Fibroblast of the conjunctiva (primary cell): ENCODE measurements around the gene DCLRE1A.
"Not testable (repeated sequence)": the region's sequence is repeated elsewhere in the genome, so short reads cannot be mapped to it uniquely, and the experiment has no call there.

ENCODE experiments used
- DNase-seq: peaks from one replicate; pipeline ENCODE4 v3.0.0-alpha.2; 2010; ENCODE audit warnings: low read depth

Gene DCLRE1A

GRCh38 chr10:113857210-113857609, 3.3 kb upstream of the DCLRE1A start:
- no peak for DNase-seq

DNA sequence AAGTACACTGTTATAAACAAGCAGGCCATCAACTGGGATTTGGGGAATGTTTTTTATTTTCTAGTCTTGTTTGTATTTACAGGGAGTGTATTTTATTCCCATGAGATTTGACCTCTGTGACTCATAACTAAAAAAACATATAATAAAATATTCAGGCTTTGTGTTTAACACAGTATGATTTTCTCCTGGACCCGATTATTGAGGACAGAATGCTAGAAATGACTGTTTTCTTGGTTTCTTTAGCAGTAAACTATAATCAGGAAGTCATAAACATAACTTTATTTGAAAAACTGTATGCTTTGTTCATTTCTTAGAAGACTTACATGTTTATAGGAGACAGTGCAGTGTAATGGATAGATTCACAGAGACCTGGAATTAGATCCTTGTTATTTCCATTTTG, 2.7 kb upstream of the DCLRE1A start:
- no peak for DNase-seq

GRCh38 chr10:113854761-113855588, 1.1 kb upstream of the DCLRE1A start:
- no peak for DNase-seq

GRCh38 chr10:113853578-113854012, 287 bp downstream of the DCLRE1A start:
- no peak for DNase-seq

- no peak for DNase-seq
These were observed 3.9 kb downstream of the DCLRE1A start for GRCh38 chr10:113849946-113850345.

GRCh38 chr10:113849140-113849803, 4.6 kb downstream of the DCLRE1A start:
- no peak for DNase-seq

GRCh38 chr10:113846036-113846435, 7.8 kb downstream of the DCLRE1A start:
- no peak for DNase-seq

GRCh38 chr10:113843972-113844485, 9.9 kb downstream of the DCLRE1A start:
- no peak for DNase-seq

DNA sequence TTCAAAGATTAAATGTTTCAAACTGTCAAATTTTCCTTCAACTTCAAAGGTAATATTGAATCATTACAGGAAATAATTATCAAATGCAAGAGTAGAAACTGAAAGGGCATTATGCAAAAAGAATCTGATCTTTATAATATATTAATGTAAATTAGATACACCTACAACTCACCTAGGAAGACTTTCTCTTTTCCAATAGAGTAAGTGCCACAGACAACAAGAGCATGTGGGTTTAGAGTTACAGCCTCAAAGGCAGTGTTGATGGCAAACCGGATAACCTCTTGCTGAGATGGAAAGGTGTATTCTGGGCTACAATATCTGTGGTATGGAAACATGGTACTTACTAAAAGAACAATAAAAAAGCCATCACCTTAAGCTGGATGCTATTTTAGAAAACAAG, 11.7 kb downstream of the DCLRE1A start:
- no peak for DNase-seq

GRCh38 chr10:113828567-113828966, 25.3 kb downstream of the DCLRE1A start:
- DNase-seq, result not testable (repeated sequence)

- DNase-seq, result no peak
These were observed 28.1 kb downstream of the DCLRE1A start for GRCh38 chr10:113825791-113826190.

GRCh38 chr10:113823389-113823788, 30.5 kb downstream of the DCLRE1A start:
- DNase-seq, result no peak

DNA sequence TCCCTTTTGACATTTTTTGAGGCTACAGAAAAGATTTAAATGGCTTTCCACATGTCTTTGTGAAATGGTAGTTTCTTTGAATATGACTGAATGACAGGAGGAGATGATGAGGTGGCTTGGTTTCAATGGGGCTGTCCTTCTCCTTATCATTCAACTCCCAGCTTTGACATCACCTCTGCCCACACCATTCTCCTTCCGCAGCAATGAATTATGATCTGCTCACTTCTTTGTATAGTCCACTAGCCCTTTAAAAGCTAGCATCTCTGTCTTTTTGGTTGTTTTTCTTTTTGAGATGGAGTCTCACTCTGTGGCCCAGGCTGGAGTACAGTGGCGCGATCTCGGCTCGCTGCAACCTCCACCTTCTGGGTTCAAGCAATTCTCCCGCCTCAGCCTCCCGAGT, 31.7 kb downstream of the DCLRE1A start:
- no peak for DNase-seq

GRCh38 chr10:113821306-113821705, 32.6 kb downstream of the DCLRE1A start:
- DNase-seq, result not testable (repeated sequence)

GRCh38 chr10:113820507-113820906, 33.4 kb downstream of the DCLRE1A start:
- no peak for DNase-seq

DNA sequence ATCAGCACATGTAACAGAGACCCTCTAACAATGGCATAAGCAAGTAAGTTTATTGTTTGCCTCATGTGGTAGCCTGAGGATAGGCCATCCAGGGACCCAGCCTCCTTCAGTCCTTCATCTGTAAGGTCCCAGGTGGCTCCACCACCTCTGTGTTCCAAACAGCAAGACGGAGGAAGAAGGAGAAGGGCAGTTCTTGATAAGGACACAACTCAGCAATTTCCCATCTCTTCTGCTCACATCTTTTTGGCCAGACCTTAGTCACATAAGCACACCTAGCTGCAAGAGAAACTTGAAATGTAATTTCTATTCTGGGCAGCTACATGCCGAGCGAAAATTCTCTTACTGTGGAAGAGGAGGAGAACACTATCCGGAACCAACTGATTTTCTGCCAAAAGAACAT, 33.9 kb downstream of the DCLRE1A start:
- no peak for DNase-seq

DNA sequence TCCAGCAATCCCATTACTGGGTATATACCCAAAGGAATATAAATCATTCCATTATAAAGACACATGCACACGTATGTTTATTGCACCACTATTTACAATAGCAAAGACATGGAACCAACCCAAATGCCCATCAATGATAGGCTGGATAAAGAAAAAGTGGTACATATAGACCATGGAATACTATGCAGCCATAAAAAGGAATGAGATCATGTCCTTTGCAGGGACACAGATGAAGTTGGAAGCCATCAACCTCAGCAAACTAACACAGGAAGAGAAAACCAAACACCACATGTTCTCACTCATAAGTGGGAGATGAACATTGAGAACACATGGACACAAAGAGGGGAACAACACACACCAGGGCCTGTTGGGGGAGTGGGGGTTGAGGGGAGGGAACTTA, 39.2 kb downstream of the DCLRE1A start:
- DNase-seq, result not testable (repeated sequence)

GRCh38 chr10:113808168-113808567, 45.7 kb downstream of the DCLRE1A start:
- DNase-seq, result no peak

GRCh38 chr10:113806503-113806902, 47.4 kb downstream of the DCLRE1A start:
- no peak for DNase-seq

GRCh38 chr10:113802997-113803396, 50.9 kb downstream of the DCLRE1A start:
- DNase-seq, result no peak

- no peak for DNase-seq
These were observed 52.3 kb downstream of the DCLRE1A start for GRCh38 chr10:113801569-113801968.

DNA sequence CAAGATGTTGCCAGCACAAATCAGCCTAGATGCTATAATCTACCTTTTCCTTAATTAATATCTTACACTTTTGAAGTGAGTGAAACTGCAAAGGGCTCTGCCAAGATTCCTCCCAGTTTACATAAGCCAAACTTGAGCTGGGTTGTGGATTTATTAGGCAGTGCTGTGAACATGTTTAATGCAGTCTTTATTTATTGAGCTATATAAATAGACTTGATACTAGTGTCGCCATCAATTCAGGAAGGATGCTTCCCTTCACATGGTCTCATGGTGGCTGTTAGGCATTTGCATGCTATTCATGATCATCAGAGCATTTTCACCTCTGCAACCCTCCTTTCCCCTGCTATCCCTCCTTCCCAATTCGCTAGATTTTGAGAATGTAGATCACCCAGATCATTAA, 62.2 kb downstream of the DCLRE1A start:
- DNase-seq, result no peak

DNA sequence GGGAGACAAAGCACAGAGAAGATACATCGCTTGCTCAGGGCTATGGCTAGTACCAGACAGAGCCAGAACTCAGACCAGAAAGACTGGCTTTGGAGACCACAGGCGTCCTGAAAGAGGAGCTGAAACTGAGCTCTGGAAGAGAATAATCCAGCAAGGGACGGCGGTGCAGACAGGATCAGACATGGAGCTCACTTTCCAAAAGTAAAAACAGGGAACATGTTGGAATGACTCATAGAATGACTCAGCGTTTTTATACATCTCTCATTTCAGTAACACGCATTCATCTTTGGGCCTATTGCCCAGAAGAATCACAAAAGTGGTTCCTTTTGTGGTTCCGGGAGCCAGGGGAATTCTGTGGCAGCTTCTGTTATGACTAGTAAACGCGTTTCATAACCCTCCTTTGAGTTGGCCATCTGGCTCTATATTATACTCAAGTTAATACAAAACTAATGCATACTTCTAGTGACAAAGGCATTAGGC, 65.2 kb downstream of the DCLRE1A start:
- DNase-seq, result peak; percentile 90
